ENCODE measurements around the gene CCDC171. TPM values are rescaled to one million over a fixed set of nuclear protein-coding genes. Genes with fewer than 3 reads are reported as not detected.

Gene CCDC171
- total RNA-seq, 2 donors from 2014 or later: 2.6 to 3.1 TPM

DNA sequence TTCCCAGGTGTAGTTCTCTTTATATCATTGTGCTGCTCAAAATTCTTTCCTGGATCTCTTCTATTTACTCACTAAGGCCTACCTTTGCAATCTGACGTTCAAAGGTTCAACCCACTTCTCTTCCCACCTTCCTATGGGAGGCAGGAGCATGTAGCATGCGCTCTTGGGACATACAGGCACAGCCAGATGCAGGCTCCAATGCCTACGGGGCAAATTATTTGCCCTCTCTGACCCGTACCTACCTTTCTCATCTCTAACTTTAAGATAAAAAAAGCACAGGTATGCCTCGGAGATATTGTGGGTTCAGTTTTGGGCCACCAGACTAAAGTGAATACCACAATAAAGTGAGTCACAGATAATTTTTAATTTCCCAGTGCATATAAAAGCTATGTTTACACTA lies 460.5 kb downstream of the CCDC171 start:
- intact Hi-C loops (cut with DNase I): no loop called here
- DNase-seq (ENCODE audit: low spot score): no peak

DNA sequence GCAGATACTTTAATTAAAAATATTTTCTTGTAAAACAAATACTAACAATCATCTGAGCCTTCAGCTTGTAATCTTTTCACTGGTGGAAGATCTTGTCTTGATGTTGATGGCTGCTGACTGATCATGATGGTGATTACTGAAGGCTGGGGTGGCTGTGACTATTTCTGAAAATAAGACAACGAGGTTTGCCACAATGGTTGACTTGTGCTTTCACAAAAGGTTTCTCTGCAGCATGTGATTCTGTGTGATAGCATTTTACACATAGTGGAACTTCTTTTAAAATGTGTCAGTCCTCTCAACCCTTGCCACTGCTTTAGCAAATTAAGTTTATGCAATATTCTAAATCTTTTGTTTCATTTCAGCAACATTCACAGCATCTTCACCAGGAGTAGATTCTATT lies 461.0 kb downstream of the CCDC171 start:
- intact Hi-C loops (cut with DNase I): no loop called here
- DNase-seq (ENCODE audit: low spot score): no peak

DNA sequence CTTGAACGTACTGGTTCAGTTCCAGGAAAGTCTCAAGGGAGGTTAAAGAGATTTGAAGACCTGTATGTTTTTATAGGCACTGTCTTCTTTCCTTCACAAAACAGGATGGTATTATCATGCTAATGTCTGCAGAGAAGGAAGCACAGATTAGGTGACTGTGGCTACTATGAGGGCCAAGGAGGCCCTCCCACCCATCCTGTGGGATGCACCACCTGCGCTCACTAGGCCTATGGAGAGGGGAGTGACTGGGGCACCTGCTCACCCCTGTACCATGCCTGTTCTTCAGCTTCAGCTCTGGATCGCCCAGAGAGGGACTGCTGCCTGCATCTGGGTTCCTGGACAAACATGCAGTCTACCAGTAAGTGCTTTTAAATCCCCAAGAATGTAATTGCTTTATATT lies 469.4 kb downstream of the CCDC171 start:
- intact Hi-C loops (cut with DNase I): no loop called here
- no peak for DNase-seq (ENCODE audit: low spot score)

DNA sequence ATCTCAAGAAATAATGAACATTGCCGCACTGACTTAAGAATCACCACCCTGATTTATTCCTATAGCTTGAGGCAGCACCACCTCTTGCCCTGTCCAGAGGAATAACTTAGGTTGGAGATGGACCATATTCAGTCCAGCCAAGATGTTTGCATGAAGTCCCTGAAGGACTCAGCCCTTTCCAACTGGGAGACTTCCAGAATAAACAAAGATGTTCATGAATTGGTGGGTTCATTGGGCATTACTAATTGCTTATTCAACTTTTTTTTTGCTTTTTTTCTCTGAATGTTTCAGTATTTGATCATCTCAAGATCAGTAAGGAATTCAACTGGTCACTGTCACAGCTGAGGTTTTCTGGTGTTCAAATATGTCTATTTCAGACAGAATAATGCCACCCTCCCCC lies 470.6 kb downstream of the CCDC171 start:
- intact Hi-C loops (cut with DNase I): no loop called here
- no peak for DNase-seq (ENCODE audit: low spot score)

Other genes with a start within 250 kb of the CCDC171 start
- gene TTC39B, start 245.8 kb upstream of the CCDC171 start, total RNA-seq: 10 to 100 TPM; 19.7 to 30.1 TPM
- gene SNAPC3, start 130.2 kb upstream of the CCDC171 start, total RNA-seq: 10 to 100 TPM; 23.2 to 31.0 TPM
- 10 to 100 TPM; 41.9 to 45.1 TPM for gene PSIP1, start 42.1 kb upstream of the CCDC171 start, total RNA-seq

Data from posterior vena cava (tissue), 2 donors.